Measurements from ENCODE around the gene CNOT2.

CNOT2 gene

DNA sequence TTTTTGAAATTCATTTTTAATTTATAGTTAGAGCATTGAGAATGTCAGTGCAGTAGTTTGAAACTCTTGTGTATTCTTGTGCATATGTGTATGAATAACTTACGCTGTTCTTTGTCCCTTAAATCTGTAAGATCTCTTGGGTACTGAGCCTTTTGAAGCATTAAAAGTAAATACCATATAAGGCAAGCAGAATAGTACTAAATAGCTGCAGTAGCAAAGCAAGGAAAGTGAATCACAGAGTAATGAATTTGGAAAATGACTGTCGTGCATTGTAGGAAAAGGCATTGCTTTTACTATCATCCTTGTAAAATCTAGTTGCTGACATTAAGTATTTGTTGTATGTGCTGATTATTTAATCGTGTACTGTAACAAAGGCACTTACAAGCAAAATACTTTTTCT, 12.1 kb downstream of the CNOT2 start:
- in situ Hi-C loops (cut with MboI; ENCODE audit: low sequenced_read_pairs, unreplicated experiment) = no loop called here
- DNase-seq (ENCODE audit: low spot score) = no peak
- TF ChIP-seq, protein P1, sequence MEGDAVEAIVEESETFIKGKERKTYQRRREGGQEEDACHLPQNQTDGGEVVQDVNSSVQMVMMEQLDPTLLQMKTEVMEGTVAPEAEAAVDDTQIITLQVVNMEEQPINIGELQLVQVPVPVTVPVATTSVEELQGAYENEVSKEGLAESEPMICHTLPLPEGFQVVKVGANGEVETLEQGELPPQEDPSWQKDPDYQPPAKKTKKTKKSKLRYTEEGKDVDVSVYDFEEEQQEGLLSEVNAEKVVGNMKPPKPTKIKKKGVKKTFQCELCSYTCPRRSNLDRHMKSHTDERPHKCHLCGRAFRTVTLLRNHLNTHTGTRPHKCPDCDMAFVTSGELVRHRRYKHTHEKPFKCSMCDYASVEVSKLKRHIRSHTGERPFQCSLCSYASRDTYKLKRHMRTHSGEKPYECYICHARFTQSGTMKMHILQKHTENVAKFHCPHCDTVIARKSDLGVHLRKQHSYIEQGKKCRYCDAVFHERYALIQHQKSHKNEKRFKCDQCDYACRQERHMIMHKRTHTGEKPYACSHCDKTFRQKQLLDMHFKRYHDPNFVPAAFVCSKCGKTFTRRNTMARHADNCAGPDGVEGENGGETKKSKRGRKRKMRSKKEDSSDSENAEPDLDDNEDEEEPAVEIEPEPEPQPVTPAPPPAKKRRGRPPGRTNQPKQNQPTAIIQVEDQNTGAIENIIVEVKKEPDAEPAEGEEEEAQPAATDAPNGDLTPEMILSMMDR (IDR thresholded peaks at IDR 0.05; ENCODE audit: borderline replicate concordance, control extremely low read depth, extremely low read depth, insufficient read depth, missing control alignments) = no peak

DNA sequence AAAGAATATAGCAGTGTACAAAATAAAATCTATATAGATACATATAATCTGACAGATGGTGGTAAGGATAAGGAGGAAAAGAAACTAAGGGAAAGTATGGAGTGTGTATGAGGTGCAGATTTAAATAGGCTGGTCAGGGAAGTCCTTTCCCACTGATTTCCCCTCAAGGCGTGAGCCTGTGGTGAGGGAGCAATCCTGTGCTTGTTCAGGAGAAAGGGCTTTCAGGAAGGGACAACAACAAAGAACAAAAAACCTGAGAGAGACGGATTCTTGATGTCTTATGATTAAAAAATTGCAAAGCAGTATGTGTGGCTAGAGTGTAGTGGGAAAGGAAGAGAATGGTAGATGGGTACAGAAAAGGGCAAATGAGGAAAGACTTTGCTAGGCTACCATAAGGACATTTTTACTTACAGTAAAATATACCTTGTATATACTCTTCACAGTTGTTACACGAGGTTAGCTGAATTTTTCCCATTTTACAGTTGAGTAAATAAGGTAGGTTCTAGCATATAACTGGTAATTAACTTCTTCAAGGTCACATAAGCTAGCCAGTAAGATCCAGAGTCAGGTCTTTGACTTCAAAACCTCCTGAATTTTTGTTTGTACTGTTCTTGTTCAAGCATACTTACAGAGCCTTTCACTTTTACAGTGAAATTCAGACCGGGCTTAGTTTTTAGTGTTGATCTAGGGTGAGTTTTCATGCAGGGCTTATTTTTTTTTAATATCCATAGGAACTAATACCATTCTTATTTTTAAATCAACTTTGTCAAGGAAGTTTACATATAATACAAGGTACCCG, 15.6 kb downstream of the CNOT2 start:
- DNase-seq (ENCODE audit: low spot score) = no peak
- TF ChIP-seq, protein P1 (IDR thresholded peaks at IDR 0.05; ENCODE audit: borderline replicate concordance, control extremely low read depth, extremely low read depth, insufficient read depth, missing control alignments) = no peak
- in situ Hi-C loops (cut with MboI; ENCODE audit: low sequenced_read_pairs, unreplicated experiment) = no loop called here

DNA sequence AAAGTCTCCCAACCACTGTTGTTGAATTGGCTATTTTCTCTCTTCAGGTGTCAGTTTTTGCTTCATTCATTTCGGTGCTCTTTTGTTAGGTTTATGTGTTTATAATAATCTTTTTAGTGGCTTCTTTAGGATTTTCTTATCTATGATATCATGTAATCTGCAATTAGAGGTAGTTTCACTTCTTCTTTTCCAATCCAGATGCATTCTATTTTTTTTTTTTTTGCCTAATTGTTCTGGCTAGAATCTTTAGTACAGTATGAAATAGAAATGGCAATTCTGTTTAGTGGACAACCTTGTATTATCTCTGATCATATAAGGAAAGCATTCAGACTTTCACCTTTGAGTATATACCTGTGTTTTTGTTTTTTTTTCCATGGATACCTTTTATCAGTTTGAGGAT, 17.4 kb downstream of the CNOT2 start:
- DNase-seq (ENCODE audit: low spot score) = peak; percentile 25
- in situ Hi-C loops (cut with MboI; ENCODE audit: low sequenced_read_pairs, unreplicated experiment) = no loop called here

DNA sequence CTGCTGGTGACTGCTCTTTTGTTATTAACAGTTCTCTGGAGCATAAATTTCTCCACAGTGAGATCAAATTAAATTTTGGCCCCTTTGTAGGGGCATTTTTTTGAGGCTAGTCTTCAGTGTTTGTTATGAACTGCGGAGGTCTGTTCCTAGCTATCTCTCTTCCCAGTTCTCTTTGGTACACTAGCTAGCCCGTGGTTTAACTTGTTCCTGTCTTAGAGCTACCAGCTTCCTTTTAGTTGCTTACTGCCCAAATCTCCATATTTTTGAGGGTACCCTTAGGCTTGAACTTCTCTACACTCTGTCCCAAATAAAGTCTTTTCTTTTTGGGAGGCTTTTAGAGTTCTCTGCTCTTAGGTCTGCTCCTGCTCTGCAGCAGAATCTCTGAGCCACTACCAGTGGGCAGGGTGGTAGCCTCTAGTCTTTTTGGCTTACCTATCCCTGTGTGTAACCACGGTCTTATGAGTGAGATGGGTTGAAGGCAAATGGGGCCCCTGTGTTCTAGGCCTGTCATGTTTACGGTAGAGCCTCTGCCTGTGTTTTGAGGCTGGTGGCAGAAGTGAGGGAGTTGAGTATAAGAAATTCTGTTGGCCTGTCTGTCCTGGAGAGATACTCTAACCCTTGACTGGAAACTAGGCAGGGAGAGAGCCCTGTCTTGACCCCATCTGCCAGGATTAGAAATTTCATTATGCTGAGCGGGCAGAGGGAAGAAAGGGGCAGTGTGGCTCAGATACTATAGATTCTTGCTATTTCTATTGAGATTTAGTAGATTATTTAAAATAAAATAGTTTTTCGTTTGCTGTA, 21.0 kb downstream of the CNOT2 start:
- TF ChIP-seq, protein P1 (IDR thresholded peaks at IDR 0.05; ENCODE audit: borderline replicate concordance, control extremely low read depth, extremely low read depth, insufficient read depth, missing control alignments) = no peak
- in situ Hi-C loops (cut with MboI; ENCODE audit: low sequenced_read_pairs, unreplicated experiment) = no loop called here
- no peak for DNase-seq (ENCODE audit: low spot score)

More for the DNA sequence above, 17.4 kb downstream of the CNOT2 start:
- TF ChIP-seq, protein P1 (IDR thresholded peaks at IDR 0.05; ENCODE audit: borderline replicate concordance, control extremely low read depth, extremely low read depth, insufficient read depth, missing control alignments) = no peak

DNA sequence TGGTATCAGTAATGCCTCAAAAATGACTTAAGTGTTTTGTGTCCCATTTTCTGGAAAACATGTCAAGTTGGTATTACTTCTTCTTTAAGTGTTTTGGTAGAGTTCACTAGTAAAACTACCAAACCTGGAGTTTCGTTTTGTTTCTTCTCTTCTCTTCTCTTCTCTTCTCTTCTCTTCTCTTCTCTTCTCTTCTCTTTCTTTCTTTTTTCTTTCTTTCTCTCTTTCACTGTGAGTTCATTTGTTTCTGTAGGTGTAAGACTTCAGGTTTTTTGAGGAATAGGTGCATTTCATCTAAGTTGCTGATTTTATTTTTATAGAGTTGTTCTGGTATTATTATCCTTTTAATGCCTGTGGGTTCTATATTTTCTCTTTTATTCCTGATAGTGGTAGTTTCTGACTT, 21.9 kb downstream of the CNOT2 start:
- TF ChIP-seq, protein P1 (IDR thresholded peaks at IDR 0.05; ENCODE audit: borderline replicate concordance, control extremely low read depth, extremely low read depth, insufficient read depth, missing control alignments) = no peak
- in situ Hi-C loops (cut with MboI; ENCODE audit: low sequenced_read_pairs, unreplicated experiment) = no loop called here
- DNase-seq (ENCODE audit: low spot score) = no peak

DNA sequence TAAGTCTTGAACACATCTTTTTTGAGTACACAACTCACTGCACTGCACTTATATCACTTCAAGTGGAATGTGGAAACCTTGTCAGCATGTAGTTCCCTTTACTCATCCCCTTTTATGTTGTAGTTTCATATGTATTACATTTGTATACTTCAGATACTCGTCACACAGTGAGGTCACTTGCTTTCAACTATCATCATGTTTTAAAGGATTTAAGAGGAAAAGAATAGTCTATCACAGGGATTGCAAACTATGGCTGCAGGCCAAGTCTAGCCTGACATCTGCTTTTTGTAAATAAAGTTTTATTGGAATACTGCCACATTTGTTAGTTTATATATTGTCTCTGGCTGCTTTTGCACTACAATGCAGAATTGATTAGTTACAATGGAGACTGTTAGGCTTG, 24.3 kb downstream of the CNOT2 start:
- no peak for DNase-seq (ENCODE audit: low spot score)
- TF ChIP-seq, protein P1 (IDR thresholded peaks at IDR 0.05; ENCODE audit: borderline replicate concordance, control extremely low read depth, extremely low read depth, insufficient read depth, missing control alignments) = no peak
- in situ Hi-C loops (cut with MboI; ENCODE audit: low sequenced_read_pairs, unreplicated experiment) = no loop called here
